WTC11 (cell line): Measurements from ENCODE around the gene AFAP1L1.

ENCODE experiments used
- IRF2 ChIP-seq: sonication (generic); formaldehyde crosslinking; IDR thresholded peaks from 2 replicates; pipeline ENCODE4 v1.8.0; 2022; ENCODE audit warnings: low read depth, missing genetic modification reagents, borderline replicate concordance
- KAT7 ChIP-seq: sonication (generic); formaldehyde crosslinking; IDR thresholded peaks from 2 replicates; pipeline ENCODE4 v1.8.1; 2023; ENCODE audit warnings: missing genetic modification reagents, mild to moderate bottlenecking, borderline replicate concordance
- NR3C1 ChIP-seq: sonication (generic); formaldehyde crosslinking; conservative IDR thresholded peaks from 2 replicates; pipeline ENCODE4 v1.8.1; 2023; ENCODE audit warnings: low read depth, mild to moderate bottlenecking, missing genetic modification reagents
- TF ChIP-seq, protein P1 (sequence below): fragments of 200-600 bp; IDR thresholded peaks from 2 replicates; pipeline ENCODE4 v1.8.0; 2022; ENCODE audit warnings: antibody characterized with exemption
- TF ChIP-seq, protein P2 (sequence below): sonication (generic); formaldehyde crosslinking; conservative IDR thresholded peaks from 2 replicates; pipeline ENCODE4 v1.8.1; 2023; ENCODE audit warnings: mild to moderate bottlenecking, low read depth, missing genetic modification reagents, moderate library complexity
- TF ChIP-seq, protein P3 (sequence below): sonication (generic); formaldehyde crosslinking; IDR thresholded peaks from 2 replicates; pipeline ENCODE4 v1.8.0; 2022; ENCODE audit warnings: mild to moderate bottlenecking, missing genetic modification reagents
- TF ChIP-seq, protein P4 (sequence below): fragments of 250-450 bp; sonication (Bioruptor Pico); IDR thresholded peaks from 2 replicates; pipeline ENCODE4 v2.1.2; 2022; ENCODE audit warnings: mild to moderate bottlenecking, moderate library complexity

DNA sequence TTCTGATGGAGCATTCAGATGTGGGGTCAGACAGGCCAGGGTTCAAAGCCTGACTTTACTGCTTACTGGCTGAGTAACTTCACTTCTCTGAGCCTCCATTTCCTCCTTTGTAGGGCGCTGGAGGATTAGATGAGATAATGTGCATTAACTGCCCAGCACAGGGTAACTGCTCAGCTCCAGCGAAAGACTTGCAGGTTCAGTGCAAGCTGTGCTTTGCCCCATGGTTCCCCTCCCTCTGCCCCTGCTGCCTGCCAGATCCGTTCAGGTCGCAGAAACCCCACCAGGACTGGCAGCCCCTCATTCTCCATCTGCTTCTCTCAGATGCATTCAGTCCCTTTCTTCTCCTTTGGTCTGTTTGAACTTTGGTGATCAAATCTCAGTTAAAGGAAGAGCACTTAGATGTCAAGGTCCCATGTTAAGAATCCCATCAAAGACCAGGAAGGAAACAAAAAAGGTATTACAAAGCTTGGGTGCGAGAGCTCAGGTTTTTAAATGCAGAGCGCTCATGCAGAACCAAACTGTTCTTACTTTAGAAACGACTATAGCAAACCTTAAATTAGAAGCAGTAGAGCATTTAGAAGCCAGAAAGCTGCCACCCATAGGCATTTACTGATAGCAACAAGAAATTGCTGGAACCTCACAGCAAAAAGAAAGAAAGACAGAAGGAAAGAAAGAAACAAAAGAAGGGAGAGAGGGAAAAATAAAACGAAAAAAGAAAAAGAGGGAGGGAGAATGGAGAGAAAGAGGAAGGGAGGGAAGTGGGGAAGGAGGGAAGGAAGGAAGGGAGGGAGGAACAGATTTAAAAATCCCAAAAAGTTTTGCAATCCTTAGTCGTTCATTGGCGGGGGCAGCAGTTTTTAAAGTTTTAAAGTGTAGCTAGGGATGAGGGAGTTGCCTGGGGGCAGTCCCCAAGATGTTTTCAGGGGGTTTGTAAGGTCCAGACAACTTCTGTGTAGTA lies 23.5 kb downstream of the AFAP1L1 start:
- TF ChIP-seq, protein P1, sequence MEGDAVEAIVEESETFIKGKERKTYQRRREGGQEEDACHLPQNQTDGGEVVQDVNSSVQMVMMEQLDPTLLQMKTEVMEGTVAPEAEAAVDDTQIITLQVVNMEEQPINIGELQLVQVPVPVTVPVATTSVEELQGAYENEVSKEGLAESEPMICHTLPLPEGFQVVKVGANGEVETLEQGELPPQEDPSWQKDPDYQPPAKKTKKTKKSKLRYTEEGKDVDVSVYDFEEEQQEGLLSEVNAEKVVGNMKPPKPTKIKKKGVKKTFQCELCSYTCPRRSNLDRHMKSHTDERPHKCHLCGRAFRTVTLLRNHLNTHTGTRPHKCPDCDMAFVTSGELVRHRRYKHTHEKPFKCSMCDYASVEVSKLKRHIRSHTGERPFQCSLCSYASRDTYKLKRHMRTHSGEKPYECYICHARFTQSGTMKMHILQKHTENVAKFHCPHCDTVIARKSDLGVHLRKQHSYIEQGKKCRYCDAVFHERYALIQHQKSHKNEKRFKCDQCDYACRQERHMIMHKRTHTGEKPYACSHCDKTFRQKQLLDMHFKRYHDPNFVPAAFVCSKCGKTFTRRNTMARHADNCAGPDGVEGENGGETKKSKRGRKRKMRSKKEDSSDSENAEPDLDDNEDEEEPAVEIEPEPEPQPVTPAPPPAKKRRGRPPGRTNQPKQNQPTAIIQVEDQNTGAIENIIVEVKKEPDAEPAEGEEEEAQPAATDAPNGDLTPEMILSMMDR: no peak
- no peak for TF ChIP-seq KAT7
- no peak for TF ChIP-seq NR3C1 (CRISPR knock-in tag)
- TF ChIP-seq, protein P2, sequence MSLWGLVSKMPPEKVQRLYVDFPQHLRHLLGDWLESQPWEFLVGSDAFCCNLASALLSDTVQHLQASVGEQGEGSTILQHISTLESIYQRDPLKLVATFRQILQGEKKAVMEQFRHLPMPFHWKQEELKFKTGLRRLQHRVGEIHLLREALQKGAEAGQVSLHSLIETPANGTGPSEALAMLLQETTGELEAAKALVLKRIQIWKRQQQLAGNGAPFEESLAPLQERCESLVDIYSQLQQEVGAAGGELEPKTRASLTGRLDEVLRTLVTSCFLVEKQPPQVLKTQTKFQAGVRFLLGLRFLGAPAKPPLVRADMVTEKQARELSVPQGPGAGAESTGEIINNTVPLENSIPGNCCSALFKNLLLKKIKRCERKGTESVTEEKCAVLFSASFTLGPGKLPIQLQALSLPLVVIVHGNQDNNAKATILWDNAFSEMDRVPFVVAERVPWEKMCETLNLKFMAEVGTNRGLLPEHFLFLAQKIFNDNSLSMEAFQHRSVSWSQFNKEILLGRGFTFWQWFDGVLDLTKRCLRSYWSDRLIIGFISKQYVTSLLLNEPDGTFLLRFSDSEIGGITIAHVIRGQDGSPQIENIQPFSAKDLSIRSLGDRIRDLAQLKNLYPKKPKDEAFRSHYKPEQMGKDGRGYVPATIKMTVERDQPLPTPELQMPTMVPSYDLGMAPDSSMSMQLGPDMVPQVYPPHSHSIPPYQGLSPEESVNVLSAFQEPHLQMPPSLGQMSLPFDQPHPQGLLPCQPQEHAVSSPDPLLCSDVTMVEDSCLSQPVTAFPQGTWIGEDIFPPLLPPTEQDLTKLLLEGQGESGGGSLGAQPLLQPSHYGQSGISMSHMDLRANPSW (CRISPR knock-in tag): no peak
- TF ChIP-seq, protein P3, sequence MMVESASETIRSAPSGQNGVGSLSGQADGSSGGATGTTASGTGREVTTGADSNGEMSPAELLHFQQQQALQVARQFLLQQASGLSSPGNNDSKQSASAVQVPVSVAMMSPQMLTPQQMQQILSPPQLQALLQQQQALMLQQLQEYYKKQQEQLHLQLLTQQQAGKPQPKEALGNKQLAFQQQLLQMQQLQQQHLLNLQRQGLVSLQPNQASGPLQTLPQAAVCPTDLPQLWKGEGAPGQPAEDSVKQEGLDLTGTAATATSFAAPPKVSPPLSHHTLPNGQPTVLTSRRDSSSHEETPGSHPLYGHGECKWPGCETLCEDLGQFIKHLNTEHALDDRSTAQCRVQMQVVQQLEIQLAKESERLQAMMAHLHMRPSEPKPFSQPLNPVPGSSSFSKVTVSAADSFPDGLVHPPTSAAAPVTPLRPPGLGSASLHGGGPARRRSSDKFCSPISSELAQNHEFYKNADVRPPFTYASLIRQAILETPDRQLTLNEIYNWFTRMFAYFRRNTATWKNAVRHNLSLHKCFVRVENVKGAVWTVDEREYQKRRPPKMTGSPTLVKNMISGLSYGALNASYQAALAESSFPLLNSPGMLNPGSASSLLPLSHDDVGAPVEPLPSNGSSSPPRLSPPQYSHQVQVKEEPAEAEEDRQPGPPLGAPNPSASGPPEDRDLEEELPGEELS (CRISPR knock-in tag): no peak
- TF ChIP-seq, protein P4, sequence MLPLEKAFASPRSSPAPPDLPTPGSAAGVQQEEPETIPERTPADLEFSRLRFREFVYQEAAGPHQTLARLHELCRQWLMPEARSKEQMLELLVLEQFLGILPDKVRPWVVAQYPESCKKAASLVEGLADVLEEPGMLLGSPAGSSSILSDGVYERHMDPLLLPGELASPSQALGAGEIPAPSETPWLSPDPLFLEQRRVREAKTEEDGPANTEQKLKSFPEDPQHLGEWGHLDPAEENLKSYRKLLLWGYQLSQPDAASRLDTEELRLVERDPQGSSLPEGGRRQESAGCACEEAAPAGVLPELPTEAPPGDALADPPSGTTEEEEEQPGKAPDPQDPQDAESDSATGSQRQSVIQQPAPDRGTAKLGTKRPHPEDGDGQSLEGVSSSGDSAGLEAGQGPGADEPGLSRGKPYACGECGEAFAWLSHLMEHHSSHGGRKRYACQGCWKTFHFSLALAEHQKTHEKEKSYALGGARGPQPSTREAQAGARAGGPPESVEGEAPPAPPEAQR (CRISPR knock-in tag): no peak
- TF ChIP-seq IRF2: no peak
